A549 (cell line): Measurements from ENCODE around the gene GCK. TPM values are rescaled to one million over a fixed set of nuclear protein-coding genes. Genes with fewer than 3 reads are reported as not detected.

Source experiments
- ATAC-seq, 2 experiments: fragments of 200-7000 bp in 1 of 2; fragments of >200 bp in 1 of 2; cut with Nextera tagmentation in 1 of 2; cut with Tn5 transposase in 1 of 2; 3 replicates each; pipeline versions ENCODE4 v1.8.0 to v1.9.1; 2018 to 2020; ENCODE audit warnings: mild to moderate bottlenecking in 1 of 2, moderate library complexity in 1 of 2
- CTCF ChIA-PET: fragments of 300-600 bp; sonication (Branson Sonifier 250); formaldehyde crosslinking; extraction: SDS; loops from one replicate; lab custom pipeline; 2021; ENCODE audit warnings: antibody characterized with exemption, inconsistent platforms; lab: Yijun Ruan, JAX
- POLR2A ChIA-PET: fragments of 350-600 bp; formaldehyde crosslinking; extraction: SDS; loops from one replicate; lab custom pipeline; 2021; ENCODE audit warnings: antibody characterized with exemption, inconsistent platforms; lab: Yijun Ruan, JAX
- DNase-seq, 2 experiments: peaks; one replicate each; pipeline versions ENCODE4 v3.0.0 to v3.0.0-alpha.2; 2011 to 2016; ENCODE audit warnings: low read depth in 1 of 2, low spot score in 1 of 2
- FAIRE-seq: peaks from 2 replicates; lab custom pipeline; 2011; peaks lifted over from hg19 to GRCh38; lab: Jason Lieb, UNC
- H3K27ac ChIP-seq, 2 experiments: fragments of >200 bp; sonication (Bioruptor Twin); formaldehyde crosslinking; 3 replicates each; pipeline ENCODE4 v1.5.1; 2016 to 2017
- H3K4me1 ChIP-seq: fragments of >200 bp; sonication (Bioruptor Twin); formaldehyde crosslinking; 3 replicates; pipeline ENCODE4 v1.6.1; 2016
- H3K4me2 ChIP-seq: fragments of >200 bp; sonication (Bioruptor Twin); formaldehyde crosslinking; 3 replicates; pipeline ENCODE4 v1.6.1; 2016
- H3K4me3 ChIP-seq: fragments of >200 bp; sonication (Bioruptor Twin); formaldehyde crosslinking; 3 replicates; pipeline ENCODE4 v1.5.1; 2016
- H3K9me3 ChIP-seq: fragments of >200 bp; sonication (Bioruptor Twin); formaldehyde crosslinking; 3 replicates; pipeline ENCODE4 v1.6.1; 2016
- BHLHE40 ChIP-seq: IDR thresholded peaks from 2 replicates; pipeline ENCODE4 v1.6.1; 2012; ENCODE audit warnings: low read depth, low read length, inconsistent platforms
- CBX2 ChIP-seq: fragments of 200-600 bp; sonication (generic); IDR thresholded peaks from 2 replicates; pipeline ENCODE4 v1.6.1; 2016; ENCODE audit warnings: low read depth, mild to moderate bottlenecking, borderline replicate concordance
- CBX8 ChIP-seq: fragments of 200-600 bp; sonication (generic); IDR thresholded peaks from 2 replicates; pipeline ENCODE4 v1.6.1; 2016
- CEBPB ChIP-seq, 2 experiments: fragments of >200 bp in 1 of 2; sonication (Bioruptor Twin) in 1 of 2; formaldehyde crosslinking in 1 of 2; IDR thresholded peaks; 2 replicates each; pipeline ENCODE4 v1.6.1; 2012 to 2016
- CHD4 ChIP-seq: fragments of 200-600 bp; sonication (generic); IDR thresholded peaks from 2 replicates; pipeline ENCODE4 v1.6.1; 2016; ENCODE audit warnings: antibody characterized with exemption, mild to moderate bottlenecking, borderline replicate concordance
- EHF ChIP-seq: fragments of 250-450 bp; sonication (Bioruptor Pico); IDR thresholded peaks from 2 replicates; pipeline ENCODE4 v1.5.0; 2020; ENCODE audit warnings: mild to moderate bottlenecking
- EHMT2 ChIP-seq: fragments of 200-600 bp; sonication (generic); IDR thresholded peaks from 2 replicates; pipeline ENCODE4 v1.6.1; 2016; ENCODE audit warnings: antibody characterized with exemption, low read depth, mild to moderate bottlenecking, moderate library complexity
- EP300 ChIP-seq, 2 experiments: fragments of >200 bp; sonication (Bioruptor Twin); formaldehyde crosslinking; IDR thresholded peaks; 2 replicates in 1 of 2; 3 replicates in 1 of 2; pipeline ENCODE4 v1.6.1; 2016 to 2017
- FOSB ChIP-seq: fragments of 250-450 bp; sonication (Bioruptor Pico); IDR thresholded peaks from 2 replicates; pipeline ENCODE4 v1.5.0; 2020; ENCODE audit warnings: mild to moderate bottlenecking, moderate library complexity
- FOSL2 ChIP-seq, 2 experiments: fragments of 450-650 bp in 1 of 2; fragments of >200 bp in 1 of 2; sonication (Bioruptor Twin) in 1 of 2; formaldehyde crosslinking; IDR thresholded peaks; 2 replicates each; pipeline versions ENCODE4 v1.5.0 to v1.6.1; 2016 to 2020; ENCODE audit warnings: mild to moderate bottlenecking in 1 of 2, moderate library complexity in 1 of 2
- FOXS1 ChIP-seq: fragments of 250-450 bp; sonication (Bioruptor Pico); IDR thresholded peaks from 2 replicates; pipeline ENCODE4 v1.5.0; 2020; ENCODE audit warnings: mild to moderate bottlenecking, moderate library complexity
- GATA3 ChIP-seq: IDR thresholded peaks from 2 replicates; pipeline ENCODE4 v1.6.1; 2012; ENCODE audit warnings: borderline replicate concordance
- HEYL ChIP-seq: fragments of 250-450 bp; sonication (Bioruptor Pico); IDR thresholded peaks from 2 replicates; pipeline ENCODE4 v1.8.0; 2021; ENCODE audit warnings: mild to moderate bottlenecking, moderate library complexity
- HOXB5 ChIP-seq: fragments of 250-450 bp; sonication (Bioruptor Pico); IDR thresholded peaks from 2 replicates; pipeline ENCODE4 v1.5.0; 2020; ENCODE audit warnings: mild to moderate bottlenecking, moderate library complexity
- JUN ChIP-seq, 2 experiments: fragments of >200 bp; sonication (Bioruptor Twin); formaldehyde crosslinking; IDR thresholded peaks; 2 replicates in 1 of 2; 3 replicates in 1 of 2; pipeline ENCODE4 v1.6.1; 2016 to 2017
- JUNB ChIP-seq: fragments of >200 bp; sonication (Bioruptor Twin); formaldehyde crosslinking; IDR thresholded peaks from 2 replicates; pipeline ENCODE4 v1.6.1; 2016
- KDM1A ChIP-seq: fragments of 200-600 bp; sonication (generic); IDR thresholded peaks from 2 replicates; pipeline ENCODE4 v1.6.1; 2016; ENCODE audit warnings: low read depth, mild to moderate bottlenecking
- KDM5A ChIP-seq: fragments of 200-600 bp; sonication (generic); IDR thresholded peaks from 2 replicates; pipeline ENCODE4 v1.6.1; 2016; ENCODE audit warnings: antibody characterized with exemption, mild to moderate bottlenecking
- MAFK ChIP-seq: fragments of 450-650 bp; IDR thresholded peaks from 2 replicates; pipeline ENCODE4 v1.6.1; 2014; ENCODE audit not compliant: partially characterized antibody
- NR3C1 ChIP-seq: fragments of >200 bp; sonication (Bioruptor Twin); formaldehyde crosslinking; IDR thresholded peaks from 3 replicates; pipeline ENCODE4 v1.6.1; 2017
- POLR2AphosphoS2 ChIP-seq: conservative IDR thresholded peaks from 2 replicates; pipeline ENCODE4 v1.6.1; 2012; ENCODE audit warnings: low read length, improper control_type of control experiment, inconsistent platforms
- RARB ChIP-seq: fragments of 250-450 bp; sonication (Bioruptor Pico); IDR thresholded peaks from 2 replicates; pipeline ENCODE4 v1.8.0; 2021; ENCODE audit warnings: mild to moderate bottlenecking, moderate library complexity
- RFX5 ChIP-seq: fragments of 450-650 bp; IDR thresholded peaks from 2 replicates; pipeline ENCODE4 v1.7.1; 2014; ENCODE audit warnings: antibody characterized with exemption, mild to moderate bottlenecking, moderate library complexity
- TFCP2L1 ChIP-seq: fragments of 250-450 bp; sonication (Bioruptor Pico); IDR thresholded peaks from 2 replicates; pipeline ENCODE4 v1.5.0; 2021; ENCODE audit warnings: mild to moderate bottlenecking
- ZC3H11A ChIP-seq: fragments of 450-650 bp; IDR thresholded peaks from 2 replicates; pipeline ENCODE4 v1.6.1; 2014; ENCODE audit warnings: antibody characterized with exemption, mild to moderate bottlenecking
- ZNF302 ChIP-seq: fragments of 250-450 bp; sonication (Bioruptor Pico); IDR thresholded peaks from 2 replicates; pipeline ENCODE4 v1.9.0; 2021; ENCODE audit warnings: inconsistent platforms, mild to moderate bottlenecking, moderate library complexity
- WGBS: methylation state at CpG from one replicate; pipeline ENCODE4 v1.1.6; 2017; ENCODE audit errors: missing lambda C conversion rate; 5-methylcytosine and 5-hydroxymethylcytosine counted together
- polyA plus RNA-seq, 4 experiments: library from polyadenylated mRNA; depleted of rRNA in 3 of 4; stranded (reverse); fragments of >200 nt; fragmentation: RNase III in 1 of 4; extraction: RNeasy Plus Mini Kit Qiagen cat#74134 plus additional on column Dnase treatment in 1 of 4; gene quantifications; 2 replicates in 3 of 4; 3 replicates in 1 of 4; pipeline ENCODE4 v1.2.3, GENCODE V29; 2011 to 2017
- TF ChIP-seq, protein P1 (sequence below): IDR thresholded peaks from 2 replicates; pipeline ENCODE4 v1.6.1; 2012
- TF ChIP-seq, protein P2 (sequence below): fragments of 450-650 bp; IDR thresholded peaks from 2 replicates; pipeline ENCODE4 v1.6.1; 2014; ENCODE audit warnings: antibody characterized with exemption
- TF ChIP-seq, protein P3 (sequence below): fragments of 250-450 bp; sonication (Bioruptor Pico); IDR thresholded peaks from 2 replicates; pipeline ENCODE4 v1.5.0; 2021; ENCODE audit warnings: mild to moderate bottlenecking, moderate library complexity, borderline replicate concordance

The GCK gene
- polyA plus RNA-seq, 2 of the 4 experiments (the other 2 are of a cell fraction), result 0.12 TPM; not detected in 1

DNA sequence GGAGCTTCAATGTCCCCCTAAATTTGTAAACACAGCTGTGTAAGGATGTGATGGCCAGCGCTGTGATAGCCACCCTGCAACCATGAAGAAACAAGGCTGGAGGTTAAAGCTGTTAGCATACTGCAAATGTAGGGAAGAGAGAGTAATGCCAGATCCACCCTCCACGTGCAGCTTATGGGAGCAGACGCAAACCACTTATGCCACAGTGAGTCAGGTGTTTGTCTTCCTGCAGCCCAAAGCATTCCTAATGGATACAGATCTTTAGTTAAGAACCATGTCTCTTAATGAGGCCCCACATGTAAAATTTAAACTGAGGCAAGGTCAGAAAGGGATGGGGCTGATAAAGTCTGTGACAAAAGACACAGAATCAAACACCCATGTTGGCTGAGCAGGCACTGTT is 34.5 kb downstream of the GCK start:
- POLR2A ChIA-PET, result no interaction called here
- no peak overlapping the region for H3K4me2 ChIP-seq
- CTCF ChIA-PET, result interaction anchor here (0.8 kb wide), 1 partner anchor 10 kb away, joined by 3 read pairs; no protein-coding TSS in a partner anchor
- no peak overlapping the region for H3K27ac ChIP-seq
- DNase-seq (no peak), FAIRE-seq (no peak), ATAC-seq (no peak)
- H3K4me1 ChIP-seq, result no peaks in the 10 kb centered on the region
- H3K4me3 ChIP-seq, result no peak overlapping the region
- H3K9me3 ChIP-seq, result no peaks in the 10 kb centered on the region
- WGBS, result 68% methylated on average over 3 of the region's 3 CpGs
- TF ChIP-seq BHLHE40 (no peak), KDM5A (no peak), CBX2 (no peak), RFX5 (no peak), GATA3 (no peak), HOXB5 (CRISPR knock-in tag) (no peak), JUNB (no peak), EHF (no peak), CHD4 (no peak), EP300 (IDR thresholded peaks at IDR 0.05) (no peak), FOSB (no peak), JUN (IDR thresholded peaks at IDR 0.05) (no peak), FOSL2 (IDR thresholded peaks at IDR 0.05) (no peak), FOSL2 (CRISPR knock-in tag; IDR thresholded peaks at IDR 0.05) (no peak)
- TF ChIP-seq, protein P1, sequence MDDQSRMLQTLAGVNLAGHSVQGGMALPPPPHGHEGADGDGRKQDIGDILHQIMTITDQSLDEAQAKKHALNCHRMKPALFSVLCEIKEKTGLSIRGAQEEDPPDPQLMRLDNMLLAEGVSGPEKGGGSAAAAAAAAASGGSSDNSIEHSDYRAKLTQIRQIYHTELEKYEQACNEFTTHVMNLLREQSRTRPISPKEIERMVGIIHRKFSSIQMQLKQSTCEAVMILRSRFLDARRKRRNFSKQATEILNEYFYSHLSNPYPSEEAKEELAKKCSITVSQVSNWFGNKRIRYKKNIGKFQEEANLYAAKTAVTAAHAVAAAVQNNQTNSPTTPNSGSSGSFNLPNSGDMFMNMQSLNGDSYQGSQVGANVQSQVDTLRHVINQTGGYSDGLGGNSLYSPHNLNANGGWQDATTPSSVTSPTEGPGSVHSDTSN, result no peak
- TF ChIP-seq, protein P2, sequence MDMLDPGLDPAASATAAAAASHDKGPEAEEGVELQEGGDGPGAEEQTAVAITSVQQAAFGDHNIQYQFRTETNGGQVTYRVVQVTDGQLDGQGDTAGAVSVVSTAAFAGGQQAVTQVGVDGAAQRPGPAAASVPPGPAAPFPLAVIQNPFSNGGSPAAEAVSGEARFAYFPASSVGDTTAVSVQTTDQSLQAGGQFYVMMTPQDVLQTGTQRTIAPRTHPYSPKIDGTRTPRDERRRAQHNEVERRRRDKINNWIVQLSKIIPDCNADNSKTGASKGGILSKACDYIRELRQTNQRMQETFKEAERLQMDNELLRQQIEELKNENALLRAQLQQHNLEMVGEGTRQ, result no peak

DNA sequence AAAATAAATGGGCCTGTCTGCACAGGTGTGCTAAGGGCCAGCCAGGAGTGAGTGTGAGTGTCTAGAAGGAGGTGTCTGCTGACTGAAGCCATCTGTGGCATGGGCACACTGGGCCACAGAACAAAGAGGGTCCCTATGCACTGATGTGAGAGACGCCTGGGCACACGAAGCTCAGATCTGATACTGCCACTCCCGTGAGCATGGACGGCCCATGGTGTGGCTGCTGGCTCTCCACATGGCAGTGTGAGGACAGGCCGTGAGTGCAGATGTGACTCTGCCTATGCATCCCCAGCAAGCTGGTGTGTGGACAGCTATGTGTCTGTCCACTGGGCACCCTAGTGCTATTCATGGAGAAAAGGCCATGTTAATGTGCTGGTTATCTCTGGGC is 35.3 kb downstream of the GCK start:
- FAIRE-seq (no peak), ATAC-seq (no peak), DNase-seq (no peak)
- ChIA-PET POLR2A (no interaction called here), CTCF (interaction anchor here (0.8 to 0.9 kb wide), 2 partner anchors 17 to 22 kb away, joined by 3 read pairs; no protein-coding TSS in a partner anchor)
- no peak overlapping the region for H3K27ac ChIP-seq
- H3K4me2 ChIP-seq, result no peak overlapping the region
- WGBS, result 82% methylated on average over 5 of the region's 5 CpGs
- no peaks in the 10 kb centered on the region for H3K4me1 ChIP-seq
- no peak overlapping the region for H3K4me3 ChIP-seq
- TF ChIP-seq CBX2 (no peak), BHLHE40 (no peak), ZC3H11A (no peak), HEYL (CRISPR knock-in tag) (no peak), JUN (IDR thresholded peaks at IDR 0.05) (no peak), ZNF302 (no peak), RARB (no peak), MAFK (no peak), FOXS1 (CRISPR knock-in tag) (no peak), POLR2AphosphoS2 (no peak), EHMT2 (no peak), TFCP2L1 (CRISPR knock-in tag) (no peak), KDM1A (no peak), CBX8 (no peak), EP300 (IDR thresholded peaks at IDR 0.05) (no peak), NR3C1 (no peak), KDM5A (no peak), CEBPB (IDR thresholded peaks at IDR 0.05) (no peak)
- TF ChIP-seq, protein P3, sequence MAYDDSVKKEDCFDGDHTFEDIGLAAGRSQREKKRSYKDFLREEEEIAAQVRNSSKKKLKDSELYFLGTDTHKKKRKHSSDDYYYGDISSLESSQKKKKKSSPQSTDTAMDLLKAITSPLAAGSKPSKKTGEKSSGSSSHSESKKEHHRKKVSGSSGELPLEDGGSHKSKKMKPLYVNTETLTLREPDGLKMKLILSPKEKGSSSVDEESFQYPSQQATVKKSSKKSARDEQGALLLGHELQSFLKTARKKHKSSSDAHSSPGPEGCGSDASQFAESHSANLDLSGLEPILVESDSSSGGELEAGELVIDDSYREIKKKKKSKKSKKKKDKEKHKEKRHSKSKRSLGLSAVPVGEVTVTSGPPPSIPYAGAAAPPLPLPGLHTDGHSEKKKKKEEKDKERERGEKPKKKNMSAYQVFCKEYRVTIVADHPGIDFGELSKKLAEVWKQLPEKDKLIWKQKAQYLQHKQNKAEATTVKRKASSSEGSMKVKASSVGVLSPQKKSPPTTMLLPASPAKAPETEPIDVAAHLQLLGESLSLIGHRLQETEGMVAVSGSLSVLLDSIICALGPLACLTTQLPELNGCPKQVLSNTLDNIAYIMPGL (CRISPR knock-in tag), result no peak
- TF ChIP-seq, protein P2, result no peak
- H3K9me3 ChIP-seq, result no peaks in the 10 kb centered on the region
